ENCODE measurements around the gene UGT1A8.

DNA sequence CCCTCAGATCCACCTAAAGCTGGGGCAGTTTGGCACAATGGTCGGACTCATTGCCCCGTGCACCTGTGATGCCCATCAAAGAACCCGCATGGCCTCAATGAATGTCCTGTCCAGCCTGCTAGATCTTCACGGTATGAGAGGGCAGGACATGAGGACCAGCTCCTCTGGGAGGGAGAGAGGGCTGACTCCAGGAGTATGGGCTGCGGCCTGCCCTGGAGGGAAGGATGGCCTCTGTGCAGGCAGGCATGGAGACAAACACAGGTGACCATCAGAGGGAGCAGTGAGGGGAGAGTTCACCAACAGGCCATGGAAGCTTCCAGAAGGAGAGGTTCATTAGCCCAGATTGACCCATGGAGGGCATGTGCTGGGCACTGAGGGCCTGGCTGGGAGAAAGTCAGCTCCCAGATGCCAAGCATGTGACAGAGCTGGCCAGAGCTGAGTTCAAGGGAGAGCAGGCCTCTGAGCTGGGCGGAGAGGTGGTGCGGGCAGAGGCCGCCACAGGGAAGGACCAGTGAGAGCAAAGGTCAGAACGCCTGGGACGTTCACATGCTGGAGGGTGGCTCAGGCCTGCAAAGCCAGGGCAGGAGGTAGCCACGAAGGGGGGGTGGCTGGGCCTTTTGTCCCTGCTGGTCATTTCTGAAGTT lies 200.7 kb downstream of the UGT1A8 start:
- TF ChIP-seq POLR2A (IDR thresholded peaks at IDR 0.05; ENCODE audit: extremely low read depth, insufficient read length), result no peak
- TF ChIP-seq, protein P1, sequence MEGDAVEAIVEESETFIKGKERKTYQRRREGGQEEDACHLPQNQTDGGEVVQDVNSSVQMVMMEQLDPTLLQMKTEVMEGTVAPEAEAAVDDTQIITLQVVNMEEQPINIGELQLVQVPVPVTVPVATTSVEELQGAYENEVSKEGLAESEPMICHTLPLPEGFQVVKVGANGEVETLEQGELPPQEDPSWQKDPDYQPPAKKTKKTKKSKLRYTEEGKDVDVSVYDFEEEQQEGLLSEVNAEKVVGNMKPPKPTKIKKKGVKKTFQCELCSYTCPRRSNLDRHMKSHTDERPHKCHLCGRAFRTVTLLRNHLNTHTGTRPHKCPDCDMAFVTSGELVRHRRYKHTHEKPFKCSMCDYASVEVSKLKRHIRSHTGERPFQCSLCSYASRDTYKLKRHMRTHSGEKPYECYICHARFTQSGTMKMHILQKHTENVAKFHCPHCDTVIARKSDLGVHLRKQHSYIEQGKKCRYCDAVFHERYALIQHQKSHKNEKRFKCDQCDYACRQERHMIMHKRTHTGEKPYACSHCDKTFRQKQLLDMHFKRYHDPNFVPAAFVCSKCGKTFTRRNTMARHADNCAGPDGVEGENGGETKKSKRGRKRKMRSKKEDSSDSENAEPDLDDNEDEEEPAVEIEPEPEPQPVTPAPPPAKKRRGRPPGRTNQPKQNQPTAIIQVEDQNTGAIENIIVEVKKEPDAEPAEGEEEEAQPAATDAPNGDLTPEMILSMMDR (IDR thresholded peaks at IDR 0.05; ENCODE audit: low read depth, low read length), result no peak
- TF ChIP-seq MYC (IDR thresholded peaks at IDR 0.05; ENCODE audit: low read depth, low read length), result no peak
- TF ChIP-seq, protein P2, sequence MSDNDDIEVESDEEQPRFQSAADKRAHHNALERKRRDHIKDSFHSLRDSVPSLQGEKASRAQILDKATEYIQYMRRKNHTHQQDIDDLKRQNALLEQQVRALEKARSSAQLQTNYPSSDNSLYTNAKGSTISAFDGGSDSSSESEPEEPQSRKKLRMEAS (IDR thresholded peaks at IDR 0.05; ENCODE audit: low read depth, low read length), result no peak
